GM18508 (cell line): ENCODE measurements around the gene S100A16.
"Not testable (repeated sequence)": the region's sequence is repeated elsewhere in the genome, so short reads cannot be mapped to it uniquely, and the experiment has no call there.

Source experiments
- ATAC-seq: cut with Tn5 transposase; IDR thresholded peaks from one replicate; pipeline ENCODE4 v1.9.1; 2021; ENCODE audit warnings: moderate number of reproducible peaks; ENCODE audit not compliant: insufficient read depth, unreplicated experiment

Gene S100A16

DNA sequence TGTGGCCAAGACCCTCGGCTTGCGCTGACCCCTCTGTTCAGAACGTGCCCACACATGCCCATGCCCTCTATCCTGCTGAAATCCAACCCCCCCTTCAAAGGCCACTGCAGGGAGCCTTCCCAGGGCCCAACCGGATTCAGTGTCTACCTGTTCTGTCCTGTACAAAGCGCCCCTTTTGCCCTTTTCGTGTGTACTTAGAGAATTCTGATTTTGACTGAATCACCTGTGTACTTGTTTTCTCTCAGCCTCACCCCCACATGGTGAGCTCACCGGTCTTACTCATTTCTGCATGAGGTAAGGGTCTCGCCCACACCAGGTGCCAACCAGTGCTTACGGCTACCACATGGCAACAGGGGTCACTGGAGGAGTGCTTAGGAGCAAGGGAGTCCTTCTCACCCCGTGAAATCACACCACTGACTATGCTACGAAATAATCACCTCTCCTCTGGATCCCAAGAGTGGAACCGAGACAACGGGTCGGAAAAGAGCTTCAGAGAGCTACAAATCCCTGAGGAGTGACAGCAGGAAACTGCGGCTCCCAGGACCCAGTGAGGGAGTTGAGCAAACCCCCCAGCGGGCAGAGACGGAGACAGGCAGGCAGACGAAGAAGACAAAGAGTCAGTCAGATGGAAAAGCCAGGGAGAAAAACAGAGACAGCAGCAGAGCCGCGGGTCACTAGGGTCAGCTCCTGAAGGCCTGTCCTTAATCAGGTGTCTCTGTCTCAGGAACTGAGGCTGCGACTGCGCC is 45.1 kb downstream of the S100A16 start:
- ATAC-seq, result no peak

DNA sequence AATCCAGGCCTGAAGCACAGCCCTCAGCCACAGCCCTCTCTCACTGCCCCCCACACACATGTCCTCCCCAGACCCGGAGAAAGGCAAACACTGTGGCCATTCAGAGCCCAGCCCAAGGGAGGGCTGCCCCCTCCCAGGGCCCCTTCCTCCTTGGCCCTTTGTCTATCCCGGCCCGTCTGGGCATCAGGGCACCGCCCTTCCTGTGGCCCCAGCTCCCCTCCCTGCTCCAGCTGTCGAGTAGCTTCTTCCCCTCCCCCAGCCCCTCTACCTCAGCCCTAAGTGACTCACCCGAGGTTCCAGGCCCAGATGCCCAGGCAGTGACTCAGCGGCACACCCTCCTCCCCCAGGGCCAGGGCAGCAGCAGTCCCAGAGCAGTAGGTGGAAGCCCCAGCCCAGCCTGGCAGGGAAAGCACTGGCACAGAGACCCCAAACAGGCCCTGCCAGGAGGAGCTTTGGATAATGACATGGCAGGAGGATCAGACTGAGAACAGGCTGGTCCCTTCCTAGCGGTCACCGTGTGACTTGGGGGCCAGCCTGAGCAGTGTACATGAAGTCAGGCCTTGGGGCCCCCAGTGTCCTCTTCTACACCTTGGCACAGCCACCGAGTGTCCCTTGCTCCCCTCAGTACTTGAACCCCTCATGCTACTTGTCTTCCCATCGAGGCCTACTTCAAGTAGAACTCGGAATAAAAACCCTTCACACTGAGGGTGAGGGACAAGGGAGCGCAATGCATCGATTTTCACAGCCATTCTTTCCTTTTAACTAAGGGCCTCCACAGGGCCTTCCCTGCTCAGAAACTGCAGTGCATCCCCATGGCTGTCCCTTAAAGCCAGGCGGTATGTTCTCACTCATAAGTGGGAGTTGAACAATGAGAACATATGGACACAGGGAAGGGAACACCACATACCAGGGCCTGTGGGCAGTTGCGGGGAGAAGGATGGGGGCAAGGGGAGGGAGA is 46.2 kb downstream of the S100A16 start:
- ATAC-seq, result no peak

DNA sequence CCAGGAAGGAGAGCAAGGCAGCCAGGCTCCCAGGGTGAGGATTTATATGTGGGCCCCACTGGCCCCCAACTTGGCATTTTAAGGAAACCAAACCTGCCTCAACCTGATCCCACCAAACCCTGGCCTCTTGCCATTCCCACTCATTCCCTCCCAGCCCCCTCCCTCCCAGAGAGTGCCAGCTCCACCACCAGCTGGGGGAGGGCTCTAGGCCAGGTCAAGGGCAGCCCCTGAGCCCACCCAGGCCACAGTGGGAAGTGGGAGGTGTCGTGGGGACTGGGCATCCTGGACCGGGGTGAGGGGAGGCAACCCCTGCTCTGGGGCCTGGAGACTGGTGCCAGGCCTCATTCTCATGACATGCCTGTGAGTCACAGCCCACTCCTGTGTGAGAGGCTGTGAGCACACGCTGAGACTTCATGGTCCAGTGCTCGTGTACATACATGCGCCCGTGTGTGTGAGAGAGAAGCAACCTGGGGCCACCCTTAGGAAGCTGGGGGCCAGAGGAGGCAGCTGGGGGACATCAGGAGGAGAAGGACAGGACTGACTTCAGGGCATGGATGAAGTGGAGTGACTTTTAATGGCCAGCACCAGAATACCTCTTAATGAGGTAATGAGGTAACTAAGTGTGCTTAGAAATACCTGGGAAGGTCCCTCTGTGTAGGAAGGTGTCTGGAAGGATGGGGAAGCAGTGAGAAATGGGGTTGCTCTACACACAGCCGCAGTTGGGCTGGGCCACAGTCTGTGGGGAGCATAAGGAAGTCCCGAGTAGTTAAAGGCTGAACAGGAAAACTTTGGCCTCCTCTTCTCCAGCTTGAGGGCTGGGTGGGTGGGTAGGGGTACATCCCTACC is 47.2 kb downstream of the S100A16 start, which contains the start of gene S100A2:
TSS of gene S100A2 (minus strand) at position 316 of the 846 bp plus-strand sequence. CDS start 1,967 bp downstream, outside the sequence.
- ATAC-seq, result no peak

DNA sequence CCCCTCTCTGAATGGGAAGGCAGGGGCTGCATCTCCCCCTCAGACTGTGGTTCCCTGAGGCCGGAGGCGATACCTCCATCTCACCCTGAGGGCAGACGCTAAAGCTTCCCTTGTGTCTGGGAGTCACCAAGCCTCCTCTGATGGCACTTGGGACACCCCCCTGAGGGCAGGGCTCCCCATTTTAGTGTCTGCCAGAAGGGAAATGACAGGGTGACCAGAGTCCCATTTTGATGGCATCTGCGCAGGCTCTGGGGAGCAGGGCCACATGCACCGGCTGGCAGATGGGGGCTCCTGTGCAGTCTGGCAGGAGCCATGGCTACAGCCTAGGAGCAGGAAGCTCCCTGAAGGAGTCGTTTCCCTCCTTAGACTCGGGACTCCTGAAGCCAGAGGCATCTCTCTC is 48.9 kb downstream of the S100A16 start:
- no peak for ATAC-seq

DNA sequence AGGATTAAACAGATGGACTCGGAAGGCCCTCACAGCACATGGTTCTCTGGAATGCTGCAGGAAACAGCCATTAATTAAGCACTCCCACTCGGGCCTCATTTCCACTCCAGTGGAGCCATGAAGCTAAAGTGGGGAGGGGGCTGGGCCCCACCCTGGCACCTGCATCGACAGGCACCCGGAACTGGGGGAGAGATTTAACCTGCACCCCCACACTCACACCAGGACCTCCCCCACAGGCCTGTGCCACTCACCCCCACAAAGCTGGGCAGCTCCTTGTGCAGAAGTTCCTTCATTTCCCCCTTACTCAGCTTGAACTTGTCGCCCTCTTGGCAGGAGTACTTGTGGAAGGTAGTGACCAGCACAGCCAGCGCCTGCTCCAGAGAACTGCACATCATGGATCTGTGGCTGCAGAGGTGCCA is 49.4 kb downstream of the S100A16 start:
- no peak for ATAC-seq

DNA sequence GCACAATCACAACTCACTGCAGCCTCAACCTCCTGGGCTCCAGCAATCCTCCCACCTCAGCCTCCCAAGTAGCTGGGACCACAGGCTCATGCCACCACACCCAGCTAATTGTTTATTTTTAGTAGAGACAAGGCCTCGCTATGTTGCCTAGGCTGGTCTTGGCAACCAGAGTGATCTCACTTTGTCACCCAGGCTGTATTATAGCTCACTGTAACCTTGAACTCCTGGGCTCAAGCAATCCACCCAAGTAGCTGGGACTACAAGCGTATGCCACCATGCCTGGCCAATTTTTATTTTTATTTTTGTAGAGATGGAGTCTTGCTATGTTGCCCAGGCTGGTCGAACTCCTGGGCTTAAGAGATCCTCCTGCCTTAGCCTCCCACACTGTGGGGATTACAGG is 50.9 kb downstream of the S100A16 start:
- not testable (repeated sequence) for ATAC-seq

DNA sequence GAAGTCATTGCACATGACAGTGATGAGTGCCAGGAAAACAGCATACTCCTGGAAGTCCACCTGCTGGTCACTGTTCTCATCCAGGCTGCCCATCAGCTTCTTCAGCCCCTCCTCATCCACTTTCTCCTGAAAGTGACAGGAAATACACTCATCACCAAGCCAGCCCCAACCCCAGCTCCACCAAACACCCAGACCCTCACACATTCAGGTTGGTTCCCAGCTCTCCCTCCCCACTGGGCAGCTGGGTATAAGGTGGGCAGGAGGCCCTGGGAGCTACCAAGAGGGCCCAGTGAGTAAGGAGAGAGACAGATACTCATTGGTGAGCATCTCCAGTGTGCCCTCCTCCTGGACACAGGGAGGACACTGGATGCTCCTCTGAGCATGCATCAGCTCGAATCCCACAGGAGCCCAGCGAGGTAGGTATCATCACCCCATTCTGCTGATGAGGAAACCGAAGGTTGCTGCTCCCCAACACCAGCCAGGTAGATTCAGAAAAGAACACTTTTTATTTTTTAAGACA is 51.4 kb downstream of the S100A16 start:
- ATAC-seq, result no peak

DNA sequence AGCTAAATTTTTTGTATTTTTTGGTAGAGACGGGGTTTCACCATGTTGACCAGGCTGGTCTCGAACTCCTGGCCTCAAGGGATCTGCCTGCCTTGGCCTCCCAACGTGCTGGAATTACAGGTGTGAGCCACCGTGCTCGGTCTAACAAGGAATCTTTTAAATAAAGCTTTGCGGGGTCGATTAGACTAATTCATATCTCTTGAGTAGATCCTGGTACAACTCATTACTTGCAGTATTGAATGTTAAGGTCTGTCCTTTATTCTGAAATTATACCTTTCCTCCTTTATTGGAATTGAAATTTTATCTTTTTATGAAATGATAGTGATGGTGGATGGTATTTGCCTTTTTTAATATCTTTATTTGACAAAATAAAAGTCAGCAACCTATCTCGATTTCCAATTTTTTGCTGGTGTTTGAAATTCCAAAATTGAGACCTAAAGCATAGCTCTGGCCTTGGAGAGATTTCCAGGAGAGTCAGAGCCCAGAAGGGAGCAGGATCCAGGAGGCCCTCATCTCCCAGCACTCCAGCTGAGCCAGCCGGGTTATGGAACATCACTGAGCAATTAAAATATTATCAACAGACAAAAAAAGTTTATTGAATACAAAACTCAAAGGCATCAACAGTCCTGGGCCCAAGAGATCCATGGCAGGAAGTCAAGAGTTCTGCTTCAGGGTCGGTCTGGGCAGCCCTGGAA is 52.0 kb downstream of the S100A16 start:
- ATAC-seq, result no peak

DNA sequence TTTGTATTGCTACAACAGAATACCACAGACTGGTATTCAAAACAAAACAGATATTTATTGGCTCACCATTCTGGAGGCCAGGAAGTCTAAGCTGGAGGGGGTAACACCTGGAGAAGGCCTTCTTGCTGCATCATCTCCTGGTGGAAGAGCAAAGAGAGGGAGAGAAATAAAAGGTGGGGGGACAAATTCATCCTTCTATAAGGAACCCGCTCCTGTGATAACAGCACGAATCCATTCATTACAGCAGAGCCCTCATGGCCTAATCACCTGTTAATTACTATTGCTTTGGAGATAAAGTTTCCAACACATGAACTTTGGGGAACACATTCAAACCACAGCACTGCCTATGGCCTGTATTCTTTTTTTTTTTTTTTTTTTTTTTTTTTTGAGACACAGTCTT is 52.7 kb downstream of the S100A16 start:
- ATAC-seq, result no peak

DNA sequence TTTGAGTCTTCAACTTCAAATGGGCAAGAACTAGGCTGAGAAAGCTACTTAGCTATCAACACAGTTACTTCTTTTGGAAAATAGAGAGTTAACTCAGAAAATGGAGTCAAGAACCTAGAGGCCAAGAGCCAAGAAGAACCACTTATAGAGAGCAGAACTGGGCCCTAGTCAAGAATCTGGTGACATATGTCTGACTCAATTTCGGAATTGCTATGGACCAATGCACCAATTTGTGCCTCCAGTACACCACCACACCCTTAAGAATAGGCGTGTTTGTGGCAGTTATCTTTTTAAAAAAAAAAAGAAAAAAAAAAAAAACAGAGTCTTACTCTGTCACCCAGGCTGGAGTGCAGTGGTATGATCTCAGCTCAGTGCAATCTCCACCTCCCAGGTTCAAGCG is 55.1 kb downstream of the S100A16 start:
- no peak for ATAC-seq
